Measurements from ENCODE around the gene KIF26B.

DNA sequence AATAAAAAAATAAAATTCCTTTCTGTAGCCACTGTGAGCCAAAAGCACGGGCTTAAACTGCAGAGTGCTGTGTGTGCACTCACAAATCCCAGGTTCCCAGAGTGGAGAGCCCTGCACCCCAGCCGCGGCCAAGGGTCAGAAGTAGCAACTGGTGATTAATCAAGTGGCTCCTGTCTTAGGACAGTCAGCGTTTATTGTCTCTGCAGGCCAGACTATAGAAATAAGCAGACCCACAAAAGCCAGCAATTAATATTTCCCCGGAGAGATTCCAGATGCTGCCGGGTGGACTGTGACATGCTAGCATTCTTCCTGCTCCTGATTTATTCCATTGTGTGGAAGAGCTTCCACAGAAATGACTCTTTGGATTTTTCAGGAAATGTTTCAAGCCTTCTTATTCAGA is 412.2 kb downstream of the KIF26B start:
- TF ChIP-seq, protein P1, sequence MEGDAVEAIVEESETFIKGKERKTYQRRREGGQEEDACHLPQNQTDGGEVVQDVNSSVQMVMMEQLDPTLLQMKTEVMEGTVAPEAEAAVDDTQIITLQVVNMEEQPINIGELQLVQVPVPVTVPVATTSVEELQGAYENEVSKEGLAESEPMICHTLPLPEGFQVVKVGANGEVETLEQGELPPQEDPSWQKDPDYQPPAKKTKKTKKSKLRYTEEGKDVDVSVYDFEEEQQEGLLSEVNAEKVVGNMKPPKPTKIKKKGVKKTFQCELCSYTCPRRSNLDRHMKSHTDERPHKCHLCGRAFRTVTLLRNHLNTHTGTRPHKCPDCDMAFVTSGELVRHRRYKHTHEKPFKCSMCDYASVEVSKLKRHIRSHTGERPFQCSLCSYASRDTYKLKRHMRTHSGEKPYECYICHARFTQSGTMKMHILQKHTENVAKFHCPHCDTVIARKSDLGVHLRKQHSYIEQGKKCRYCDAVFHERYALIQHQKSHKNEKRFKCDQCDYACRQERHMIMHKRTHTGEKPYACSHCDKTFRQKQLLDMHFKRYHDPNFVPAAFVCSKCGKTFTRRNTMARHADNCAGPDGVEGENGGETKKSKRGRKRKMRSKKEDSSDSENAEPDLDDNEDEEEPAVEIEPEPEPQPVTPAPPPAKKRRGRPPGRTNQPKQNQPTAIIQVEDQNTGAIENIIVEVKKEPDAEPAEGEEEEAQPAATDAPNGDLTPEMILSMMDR (conservative IDR thresholded peaks at IDR 0.05; ENCODE audit: low read depth, low read length): no peak
- TF ChIP-seq EZH2 (IDR thresholded peaks at IDR 0.05; ENCODE audit: low read length, unreplicated experiment): no peak
- no peak for TF ChIP-seq EZH2phosphoT487 (IDR thresholded peaks at IDR 0.05; ENCODE audit: borderline replicate concordance, low read length)
